HG02763 (cell line): ENCODE data around the gene C1RL.
"Not testable (repeated sequence)": the region's sequence is repeated elsewhere in the genome, so short reads cannot be mapped to it uniquely, and the experiment has no call there.

Experiments
- ATAC-seq: cut with Tn5 transposase; IDR thresholded peaks from one replicate; pipeline ENCODE4 v1.9.1; 2021; ENCODE audit warnings: mild to moderate bottlenecking, moderate library complexity; ENCODE audit not compliant: unreplicated experiment

C1RL gene

GRCh38 chr12:7116196-7116595 lies 7.2 kb upstream of the C1RL start:
- no peak for ATAC-seq

DNA sequence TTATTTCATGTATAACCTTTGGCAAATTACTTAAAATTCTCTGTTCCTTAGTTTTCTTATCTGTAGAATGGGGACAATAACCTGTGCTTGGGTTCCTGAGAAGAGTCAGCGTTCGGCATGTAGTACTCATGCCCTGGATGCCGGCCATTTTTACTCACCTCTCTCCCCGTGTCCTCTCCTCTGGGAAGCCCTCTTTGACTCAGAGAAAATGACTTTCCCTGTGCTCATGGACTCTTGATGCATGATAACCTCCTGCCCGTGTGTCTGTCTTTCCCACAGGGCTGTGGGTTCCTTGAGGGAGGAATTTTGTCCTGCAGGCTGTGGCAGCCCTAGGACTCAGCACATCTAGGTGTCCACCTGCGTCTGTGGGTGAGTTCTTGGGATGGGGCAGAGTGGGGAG lies 5.8 kb upstream of the C1RL start:
- no peak for ATAC-seq

DNA sequence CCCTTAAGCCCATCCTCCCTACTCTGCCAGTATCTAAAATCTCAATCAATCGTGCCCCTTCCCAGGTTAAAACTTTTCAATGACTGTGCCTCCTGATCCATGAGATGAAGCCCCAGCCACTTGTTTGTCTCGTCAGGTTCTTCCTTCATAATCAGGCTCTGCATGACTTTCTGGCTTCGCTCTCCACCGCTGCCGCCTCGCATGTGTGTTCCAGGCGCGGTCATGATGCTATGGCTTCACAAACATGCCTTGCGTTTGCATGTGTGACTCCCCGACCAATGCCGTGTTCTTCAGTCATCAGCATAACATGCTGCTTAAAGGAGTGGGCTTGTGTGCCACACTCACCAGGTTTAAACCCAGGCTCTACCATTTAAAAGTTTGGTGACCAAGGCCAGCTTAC lies 5.0 kb upstream of the C1RL start:
- no peak for ATAC-seq

DNA sequence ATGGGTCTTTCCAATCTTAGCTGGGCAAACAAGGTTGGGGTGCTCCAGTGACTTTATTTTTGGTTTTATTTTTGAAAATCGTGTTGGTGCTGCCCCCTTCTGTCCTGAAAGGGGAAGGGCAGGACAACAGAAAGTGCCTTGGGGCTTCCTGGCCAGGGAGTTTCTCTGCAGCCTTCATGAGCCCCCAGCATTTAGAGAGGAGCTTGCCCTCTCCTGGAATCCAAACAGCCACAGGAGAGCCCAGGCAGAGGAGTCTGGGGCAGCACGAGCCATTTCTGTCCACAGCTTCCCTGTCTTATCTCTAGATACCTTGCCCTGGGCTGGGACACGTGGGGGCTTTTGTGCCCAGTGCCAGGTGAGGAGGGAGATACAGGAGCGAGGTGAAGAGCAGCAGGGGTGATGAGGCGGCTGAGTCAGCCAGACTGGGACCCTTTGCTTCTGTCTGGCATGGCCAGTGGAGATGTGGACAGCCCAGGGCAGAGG lies 4.4 kb upstream of the C1RL start:
- no peak for ATAC-seq

DNA sequence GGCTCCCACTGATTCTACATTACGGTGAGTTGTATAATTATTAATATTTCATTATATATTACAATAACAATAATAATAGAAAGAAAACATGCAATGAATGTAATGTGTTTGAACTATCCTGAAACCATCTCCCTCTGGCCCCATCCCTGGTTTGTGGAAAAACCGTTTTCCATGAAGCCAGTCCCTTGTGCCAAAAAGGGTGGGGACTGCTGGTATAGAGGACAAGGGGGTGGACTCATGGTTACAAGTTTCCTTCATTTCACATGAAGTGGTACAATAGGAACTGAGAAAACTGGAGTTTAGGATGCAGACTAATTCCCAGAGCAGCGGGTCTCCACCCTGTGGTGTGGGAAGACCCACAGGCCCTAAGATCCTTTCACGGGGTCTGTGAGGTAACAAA lies 3.0 kb upstream of the C1RL start:
- ATAC-seq, result no peak

DNA sequence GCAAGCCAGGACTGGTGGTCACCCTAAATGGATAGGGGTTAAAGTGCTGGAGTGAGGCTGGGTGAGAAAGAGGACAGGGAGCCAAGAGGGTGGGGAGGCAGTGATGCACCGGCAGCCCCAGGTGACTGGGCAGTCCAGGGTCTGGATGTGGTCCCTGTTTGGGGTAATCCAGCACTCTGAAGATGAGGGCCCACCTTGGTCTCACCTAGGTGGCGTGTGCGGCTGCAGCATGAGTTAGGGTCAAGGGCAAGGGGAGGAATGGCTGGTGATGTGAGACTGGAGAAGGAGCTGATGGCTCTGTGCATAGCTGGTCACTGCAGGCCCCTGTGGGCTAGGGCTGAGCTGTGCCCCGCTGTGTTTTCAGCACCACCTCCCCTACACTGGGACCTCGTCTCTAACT lies 1.6 kb upstream of the C1RL start:
- ATAC-seq, result no peak

DNA sequence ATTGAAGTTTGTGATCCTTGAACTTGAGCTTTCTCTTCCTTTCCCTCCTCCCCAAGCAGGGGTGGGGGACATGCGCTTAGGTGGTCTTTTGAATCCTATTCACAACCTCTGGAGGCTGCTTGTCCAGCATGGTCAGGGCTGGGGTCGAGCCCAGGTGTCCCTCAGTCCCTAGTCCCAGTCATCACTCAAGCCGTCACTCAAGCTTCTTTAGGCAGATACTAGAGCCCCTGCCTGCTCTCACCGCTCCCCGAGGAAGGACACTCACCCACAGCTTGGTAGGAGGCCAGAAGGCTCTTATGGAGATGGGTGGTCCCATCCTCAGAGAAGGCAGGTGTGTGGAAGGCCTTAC lies 532 bp upstream of the C1RL start:
- ATAC-seq, result no peak

DNA sequence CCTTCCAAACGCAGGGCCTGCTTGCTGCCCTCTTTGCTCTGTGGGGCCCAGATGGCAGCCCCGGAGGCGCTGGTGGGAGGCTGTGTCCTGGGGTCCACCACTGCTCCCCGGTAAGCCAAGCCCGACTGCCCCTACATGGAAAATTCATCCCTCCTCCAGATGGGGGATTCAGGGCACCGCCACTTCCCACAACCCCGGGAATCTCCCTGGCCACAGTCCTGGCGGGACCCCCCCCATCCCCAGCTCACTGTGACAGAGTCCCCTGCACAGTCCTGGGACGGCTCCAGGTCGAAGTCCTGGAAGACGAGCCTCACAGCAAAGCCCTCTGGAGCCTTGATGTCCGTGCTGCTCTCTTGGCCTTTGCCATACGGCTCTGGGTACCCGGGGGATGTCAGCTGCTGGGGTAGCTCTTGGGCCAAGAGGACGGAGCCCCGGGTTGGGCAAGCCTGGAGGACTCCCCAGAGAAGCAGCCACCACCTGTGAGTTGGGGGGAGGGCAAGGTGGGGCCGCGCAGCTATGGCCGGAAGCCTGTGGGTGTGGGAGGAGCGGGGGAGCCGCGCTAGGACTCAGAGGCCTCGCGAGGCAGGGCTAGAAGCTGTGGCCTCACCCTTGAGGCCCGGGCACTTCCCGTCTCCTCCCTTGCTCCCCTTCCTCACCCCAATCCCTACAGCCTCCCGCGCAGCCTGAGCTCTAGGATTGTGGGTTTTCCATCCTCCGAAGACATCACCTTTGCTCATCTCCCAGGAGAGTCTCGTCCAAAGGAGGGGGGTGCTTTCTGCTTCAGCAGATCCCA lies 815 bp downstream of the C1RL start:
- ATAC-seq, result peak; percentile 83

- ATAC-seq, result no peak
Observed at GRCh38 chr12:7107636-7108002, 1.4 kb downstream of the C1RL start.

DNA sequence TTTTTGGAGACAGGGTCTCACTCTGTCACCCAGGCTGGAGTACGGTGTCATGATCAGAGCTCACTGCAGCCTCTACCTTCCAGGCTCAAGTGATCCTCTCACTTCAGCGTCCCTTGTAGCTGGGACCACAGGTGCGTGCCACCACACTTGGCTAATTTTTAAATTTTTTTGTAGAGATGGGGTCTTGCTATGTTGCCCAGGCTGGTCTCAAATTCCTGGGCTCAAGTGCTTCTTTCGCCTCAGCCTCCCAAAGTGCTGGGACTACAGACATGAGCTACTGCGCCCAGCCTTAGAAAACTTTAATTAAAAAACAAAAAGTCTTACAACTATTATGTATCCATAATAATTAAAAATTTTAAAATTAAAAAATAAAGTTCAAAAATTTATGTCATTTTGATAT lies 1.8 kb downstream of the C1RL start:
- ATAC-seq, result not testable (repeated sequence)

DNA sequence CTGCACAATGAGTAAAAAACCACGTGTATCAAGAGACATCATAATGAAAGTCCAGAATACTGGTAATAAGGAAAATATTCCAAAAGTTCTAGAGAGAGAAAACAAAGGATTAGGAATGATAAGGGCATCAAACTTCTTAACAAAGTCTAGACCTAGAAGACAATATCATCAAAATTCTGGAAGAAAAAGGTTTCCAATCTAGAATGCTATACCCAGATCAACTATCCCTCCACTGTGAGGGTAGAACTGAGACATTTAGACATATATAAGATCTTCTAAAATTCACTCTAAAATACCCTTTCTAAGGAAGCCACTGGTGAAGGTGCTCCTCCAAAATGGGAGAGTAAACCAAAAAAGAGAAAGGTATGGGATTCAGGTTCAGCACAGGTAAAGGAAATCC lies 2.9 kb downstream of the C1RL start:
- ATAC-seq, result no peak

DNA sequence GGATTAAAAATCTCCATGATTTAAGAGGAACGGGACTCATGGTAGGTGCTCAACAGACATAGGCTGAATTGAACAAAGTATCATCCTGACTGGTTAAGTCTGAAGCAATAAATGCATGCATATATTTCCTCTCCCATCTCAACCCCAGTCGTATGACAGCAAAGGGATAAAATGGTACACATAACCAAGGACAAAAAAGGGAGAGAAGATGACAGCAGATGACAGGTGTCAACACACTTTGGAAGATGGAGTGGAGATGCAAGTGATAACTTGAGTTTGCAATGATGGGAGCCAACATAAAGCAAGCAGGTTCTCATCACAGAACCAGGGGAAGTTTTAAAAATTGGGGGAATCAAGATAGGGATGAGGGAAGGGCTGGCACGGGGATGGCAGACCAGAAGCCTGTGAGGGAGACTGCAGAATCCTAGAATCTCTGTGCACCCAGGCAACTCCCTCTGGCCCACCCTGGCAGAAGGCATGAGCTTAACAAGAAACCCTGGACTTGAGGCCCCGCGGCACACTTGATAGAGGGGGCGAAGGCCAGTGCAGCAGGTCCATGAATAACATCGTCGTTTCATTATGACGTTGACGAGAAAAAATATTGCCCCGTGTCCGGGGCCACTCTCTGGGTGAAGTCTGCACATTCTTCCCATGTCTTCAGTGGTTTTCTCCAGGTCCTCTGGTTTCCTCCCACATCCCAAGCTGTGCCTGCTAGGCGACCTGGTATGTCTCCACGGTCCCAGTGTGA lies 5.0 kb downstream of the C1RL start:
- no peak for ATAC-seq

GRCh38 chr12:7102582-7102981 lies 6.4 kb downstream of the C1RL start:
- ATAC-seq, result no peak

- ATAC-seq, result no peak
Observed at GRCh38 chr12:7101694-7102131, 7.3 kb downstream of the C1RL start.

DNA sequence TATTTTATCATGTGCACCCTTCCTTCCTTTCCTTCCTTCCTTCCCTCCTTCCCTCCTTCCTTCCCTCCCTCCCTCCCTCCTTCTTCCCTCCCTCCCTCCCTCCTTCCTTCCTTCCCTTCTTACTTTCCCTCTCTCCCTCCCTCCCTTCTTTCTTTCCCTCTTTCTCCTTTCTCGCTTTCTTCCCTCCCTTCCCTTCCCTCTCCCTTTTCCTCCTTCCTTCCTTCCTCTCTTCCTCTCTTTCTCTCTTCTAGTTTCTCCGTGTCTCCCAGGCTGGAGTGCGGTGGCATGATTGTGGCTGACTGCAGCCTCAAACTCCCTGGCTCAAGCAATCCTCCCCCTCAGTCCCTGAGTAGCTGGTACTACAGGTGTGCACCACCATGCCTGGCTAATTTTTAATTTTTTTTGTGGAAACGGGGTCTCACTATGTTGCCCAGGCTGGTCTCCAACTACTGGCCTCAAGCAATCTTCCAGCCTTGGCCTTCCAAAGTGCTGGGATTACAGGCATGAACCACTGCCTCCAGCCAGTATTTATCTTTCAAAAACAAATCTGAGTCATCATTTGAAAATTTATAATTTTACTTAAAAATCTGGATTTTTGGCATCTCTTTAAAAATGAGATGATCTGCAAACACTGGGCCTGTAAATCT lies 7.8 kb downstream of the C1RL start:
- no peak for ATAC-seq

DNA sequence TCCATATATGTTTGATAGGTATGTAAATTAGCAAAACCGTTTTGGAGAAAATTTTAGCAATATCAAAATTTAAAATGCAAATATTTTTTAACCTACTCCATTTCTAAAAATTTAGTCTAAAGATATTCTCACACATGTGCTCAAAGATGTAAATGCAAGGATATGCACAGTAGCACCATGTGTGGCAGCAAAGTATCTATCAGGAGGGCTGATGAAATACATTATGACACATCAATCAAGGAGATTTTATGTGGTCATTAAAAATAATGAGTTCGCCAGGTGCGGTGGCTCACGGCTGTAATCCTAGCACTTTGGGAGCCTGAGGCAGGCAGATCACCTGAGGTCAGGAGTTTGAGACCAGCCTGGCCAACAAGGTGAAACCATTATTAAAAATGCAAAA lies 8.8 kb downstream of the C1RL start:
- ATAC-seq, result no peak

DNA sequence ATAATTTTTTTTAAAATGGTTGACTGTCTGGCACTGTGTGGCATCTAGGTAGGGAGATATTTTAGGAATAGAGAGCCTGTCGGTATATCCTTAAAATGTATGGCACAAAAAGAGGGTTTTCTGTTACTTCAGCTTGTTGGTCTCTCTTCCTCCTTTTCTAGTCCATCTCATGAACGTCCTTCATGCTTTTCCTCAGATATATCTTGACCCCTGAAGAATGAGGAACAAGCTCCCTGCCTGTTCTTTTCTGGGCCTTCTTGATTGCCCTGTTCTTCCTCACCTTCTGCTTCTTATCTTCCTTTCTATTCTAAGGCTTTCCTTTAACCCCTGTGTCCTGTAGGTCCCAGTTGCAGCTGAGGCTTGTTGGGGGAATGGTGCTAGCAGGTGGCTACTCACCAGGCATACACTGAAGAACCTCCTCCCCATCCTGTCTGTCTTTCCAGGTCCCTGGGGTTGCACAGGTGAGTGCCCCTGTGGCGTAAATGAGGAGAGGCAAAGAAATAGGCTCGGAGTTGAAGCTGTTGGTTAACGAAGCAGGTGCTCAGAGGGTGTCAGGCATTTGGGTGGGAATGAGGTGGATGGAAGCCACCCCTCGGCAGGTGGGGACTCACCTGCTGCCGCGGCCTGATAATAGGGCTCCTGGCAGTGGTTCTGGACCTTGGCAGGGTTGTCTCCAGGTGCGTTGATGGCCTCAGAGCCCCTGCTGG lies 9.6 kb downstream of the C1RL start:
- no peak for ATAC-seq

DNA sequence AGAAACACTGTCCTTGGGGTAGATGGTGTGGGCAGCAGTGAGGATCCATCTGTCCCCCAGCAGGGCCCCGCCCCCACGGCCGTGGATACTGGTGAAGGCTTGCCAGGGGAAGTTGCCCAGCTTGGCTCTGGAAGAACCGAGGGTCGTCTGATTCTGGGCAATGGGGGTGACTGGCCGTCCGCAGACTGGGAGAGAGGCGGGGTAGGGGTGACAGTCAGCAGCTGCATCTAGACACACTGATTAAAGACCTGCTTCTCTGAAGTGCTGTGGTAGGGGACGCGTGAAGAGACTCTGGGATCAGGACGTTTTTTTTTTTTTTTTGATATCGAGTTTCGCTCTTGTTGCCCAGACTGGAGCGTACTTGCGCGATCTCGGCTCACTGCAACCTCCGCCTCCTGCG lies 12.0 kb downstream of the C1RL start:
- ATAC-seq, result no peak

- no peak for ATAC-seq
Observed at GRCh38 chr12:7096006-7096932, 12.7 kb downstream of the C1RL start.

DNA sequence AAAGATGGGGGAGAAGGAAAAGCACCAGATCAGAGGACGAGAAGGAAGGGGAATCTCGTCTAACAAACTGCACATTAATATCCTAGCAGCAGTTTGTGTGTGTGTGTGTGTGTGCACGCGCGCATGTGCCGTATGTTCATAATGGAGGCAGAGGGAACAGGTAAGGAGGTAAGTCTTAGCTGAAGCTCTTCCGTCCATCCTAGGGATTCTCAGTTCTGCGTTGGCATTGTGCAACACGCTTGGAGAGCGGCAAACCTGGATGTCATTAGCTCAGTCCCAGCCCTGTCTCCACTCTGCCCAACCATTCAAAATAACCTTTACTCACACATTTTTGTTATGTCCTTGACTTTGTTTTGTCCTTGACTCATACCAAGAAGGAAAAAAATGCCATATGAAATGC lies 15.1 kb downstream of the C1RL start:
- ATAC-seq, result no peak
